Testis (tissue), 5 donors: ENCODE measurements around the gene BCL6. TPM values are rescaled to one million over a fixed set of nuclear protein-coding genes. Genes with fewer than 3 reads are reported as not detected.

Source experiments
- DNase-seq: peaks from one replicate; pipeline ENCODE4 v3.0.0-alpha.2; 2019
- H3K27ac ChIP-seq, 2 donors: fragments of 200-600 bp; sonication (generic); one replicate each; pipeline ENCODE4 v1.5.1; 2019
- H3K27me3 ChIP-seq: fragments of 200-600 bp; sonication (generic); one replicate; pipeline ENCODE4 v1.5.1; 2019
- H3K36me3 ChIP-seq: fragments of 200-600 bp; sonication (generic); one replicate; pipeline ENCODE4 v1.5.1; 2017; ENCODE audit warnings: low read depth; ENCODE audit errors: missing control alignments
- H3K4me1 ChIP-seq: fragments of 200-600 bp; sonication (generic); one replicate; pipeline ENCODE4 v1.5.1; 2019
- H3K4me3 ChIP-seq, 2 donors: fragments of 200-600 bp; sonication (generic); one replicate each; pipeline ENCODE4 v1.5.1; 2017 to 2019
- H3K9me3 ChIP-seq: fragments of 200-600 bp; sonication (generic); one replicate; pipeline ENCODE4 v1.5.1; 2017
- POLR2A ChIP-seq: fragments of 450-650 bp; IDR thresholded peaks from one replicate; pipeline ENCODE4 v1.6.1; 2017; ENCODE audit warnings: antibody characterized with exemption, mild to moderate bottlenecking, moderate library complexity
- WGBS, 2 donors: methylation state at CpG; one replicate each; pipeline ENCODE4 v1.1.5; 2018; 5-methylcytosine and 5-hydroxymethylcytosine counted together
- intact Hi-C: fragments of 100-400 bp; cut with DNase I; formaldehyde crosslinking; loops from one replicate; pipeline ENCODE4 v1.15.1; 2023; ENCODE audit warnings: low total_unique reads
- long read RNA-seq, 2 donors: transcript quantifications; one replicate each; lab custom pipeline, GENCODE V29; 2026
- polyA plus RNA-seq: library from polyadenylated mRNA; stranded (reverse); fragments of 350-450 nt; fragmentation: Illumina TruSeq; extraction: RNeasy Lipid Tissue Mini Kit (QIAGEN cat#74804); gene quantifications from one replicate; pipeline ENCODE4 v1.2.3, GENCODE V29; 2014; ENCODE audit warnings: low read depth, low replicate concordance; ENCODE audit not compliant: insufficient read depth
- total RNA-seq, 2 donors: library from RNA; depleted of rRNA; stranded (reverse); fragments of >200 nt; gene quantifications; one replicate each; pipeline ENCODE4 v1.2.3, GENCODE V29; 2016
- TF ChIP-seq, protein P1 (sequence below), 3 experiments: fragments of 450-650 bp in 2 of 3; fragments of 200-600 bp in 1 of 3; sonication (generic) in 1 of 3; IDR thresholded peaks; one replicate each; pipeline ENCODE4 v1.5.1; 2016 to 2019; ENCODE audit warnings: antibody characterized with exemption in 3 of 3, mild to moderate bottlenecking in 2 of 3, moderate library complexity in 1 of 3

The BCL6 gene
- total RNA-seq: 10 to 100 TPM; 74.0 to 86.6 TPM
- 34.5 TPM for polyA plus RNA-seq
- long read RNA-seq, donor 1, partial matches to known transcripts: 6 of 7 reads
- long read RNA-seq, donor 1, other reads (novel, unspliced or antisense): 0 of 7 reads
- long read RNA-seq, donor 2, partial matches to known transcripts: 0 of 1 reads
- long read RNA-seq, donor 2, other reads (novel, unspliced or antisense): 0 of 1 reads

DNA sequence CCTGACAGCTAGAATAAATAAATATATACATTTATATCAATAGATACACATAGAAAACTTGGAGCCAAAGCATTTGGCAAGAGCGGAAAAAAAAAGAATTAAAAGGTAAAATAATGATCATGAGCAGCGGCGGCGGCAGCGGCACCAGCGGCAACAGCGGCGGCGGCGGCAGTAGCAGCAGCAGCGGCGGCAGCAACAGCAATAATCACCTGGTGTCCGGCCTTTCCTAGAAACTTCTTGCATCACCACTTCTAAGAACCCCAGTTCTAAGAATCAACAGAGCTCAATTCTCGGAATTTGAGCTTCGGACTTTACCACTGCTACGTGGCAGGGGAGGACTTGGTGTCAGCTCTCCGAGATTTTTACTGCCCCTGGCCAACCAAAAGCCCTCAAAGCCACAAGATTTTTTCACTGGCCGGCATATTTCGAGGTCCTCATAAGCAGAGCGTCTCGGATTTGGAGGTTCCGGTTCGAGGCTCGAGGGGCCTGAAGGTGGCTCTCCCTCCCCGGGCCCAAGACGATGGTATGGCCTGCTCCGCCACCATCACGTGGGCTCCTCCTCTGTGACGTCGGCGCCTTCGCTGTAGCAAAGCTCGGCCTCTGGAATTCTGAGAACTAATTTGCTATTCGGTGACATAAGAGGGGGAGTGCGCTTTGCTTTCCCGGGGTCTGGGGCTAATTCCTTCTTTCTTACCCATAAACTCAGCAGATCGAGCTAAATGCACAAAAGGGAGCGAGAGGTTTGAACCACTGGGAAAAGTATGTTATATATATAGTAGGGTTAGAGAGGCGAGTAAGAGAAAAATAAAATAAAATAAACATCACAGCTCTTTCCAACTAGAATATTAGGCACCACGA lies at the start of gene BCL6:
Gene BCL6, minus strand, starts transcription at position 268 of the 858 bp plus-strand sequence. CDS start 11,775 bp downstream, outside the sequence.
- Histone ChIP-seq H3K27ac (peak within 1 kb of the TSS; percentile 97), H3K9me3 (no peaks in the 10 kb centered on the region), H3K27me3 (no peaks in the 10 kb centered on the region), H3K4me1 (peaks cover 26% of the 10 kb centered on the region), H3K4me3 (peak within 1 kb of the TSS; percentile 78 to 87), H3K36me3 (no peaks in the 10 kb centered on the region)
- peak; percentile 98 for TF ChIP-seq POLR2A
- TF ChIP-seq, protein P1, sequence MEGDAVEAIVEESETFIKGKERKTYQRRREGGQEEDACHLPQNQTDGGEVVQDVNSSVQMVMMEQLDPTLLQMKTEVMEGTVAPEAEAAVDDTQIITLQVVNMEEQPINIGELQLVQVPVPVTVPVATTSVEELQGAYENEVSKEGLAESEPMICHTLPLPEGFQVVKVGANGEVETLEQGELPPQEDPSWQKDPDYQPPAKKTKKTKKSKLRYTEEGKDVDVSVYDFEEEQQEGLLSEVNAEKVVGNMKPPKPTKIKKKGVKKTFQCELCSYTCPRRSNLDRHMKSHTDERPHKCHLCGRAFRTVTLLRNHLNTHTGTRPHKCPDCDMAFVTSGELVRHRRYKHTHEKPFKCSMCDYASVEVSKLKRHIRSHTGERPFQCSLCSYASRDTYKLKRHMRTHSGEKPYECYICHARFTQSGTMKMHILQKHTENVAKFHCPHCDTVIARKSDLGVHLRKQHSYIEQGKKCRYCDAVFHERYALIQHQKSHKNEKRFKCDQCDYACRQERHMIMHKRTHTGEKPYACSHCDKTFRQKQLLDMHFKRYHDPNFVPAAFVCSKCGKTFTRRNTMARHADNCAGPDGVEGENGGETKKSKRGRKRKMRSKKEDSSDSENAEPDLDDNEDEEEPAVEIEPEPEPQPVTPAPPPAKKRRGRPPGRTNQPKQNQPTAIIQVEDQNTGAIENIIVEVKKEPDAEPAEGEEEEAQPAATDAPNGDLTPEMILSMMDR (IDR thresholded peaks at IDR 0.05): peak in 1 of 3 experiments; percentile 23
- peak; percentile 96 for DNase-seq
- WGBS, 2 donors: 0% methylated on average over 37 to 40 of the region's 40 CpGs
- intact Hi-C loops: loop anchor here (10.0 kb wide), 3 partner anchors 329 to 1399 kb away; no protein-coding TSS in a partner anchor

DNA sequence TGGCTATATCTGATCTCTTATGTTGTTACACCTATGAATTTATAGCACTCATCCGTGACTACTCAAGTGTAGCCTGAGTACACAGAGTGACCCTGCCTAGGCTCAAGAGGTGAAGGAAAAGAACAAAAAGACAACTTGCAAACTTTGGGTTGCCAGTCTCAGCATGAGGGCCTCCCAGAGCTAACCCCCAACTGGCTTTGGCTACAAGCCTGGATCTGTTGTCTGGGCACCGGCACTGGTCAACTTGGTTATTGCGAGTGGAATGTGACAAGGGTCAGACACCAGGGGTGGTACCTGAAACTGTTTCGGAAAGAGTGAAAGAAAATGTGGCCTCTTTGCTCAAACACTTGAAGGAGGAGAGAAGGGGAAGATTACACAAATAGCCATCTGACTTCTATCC lies 49.5 kb upstream of the BCL6 start:
- H3K4me1 ChIP-seq: no peaks in the 10 kb centered on the region
- H3K4me3 ChIP-seq: no peak overlapping the region
- DNase-seq: no peak
- intact Hi-C loops: no loop called here
- no peak overlapping the region for H3K27ac ChIP-seq
- no peaks in the 10 kb centered on the region for H3K27me3 ChIP-seq
- WGBS, 2 donors: 92 to 98% methylated on average over 4 of the region's 4 CpGs
- TF ChIP-seq, protein P1 (IDR thresholded peaks at IDR 0.05): no peak
- TF ChIP-seq POLR2A: no peak
- no peaks in the 10 kb centered on the region for H3K9me3 ChIP-seq
- H3K36me3 ChIP-seq: no peaks in the 10 kb centered on the region

DNA sequence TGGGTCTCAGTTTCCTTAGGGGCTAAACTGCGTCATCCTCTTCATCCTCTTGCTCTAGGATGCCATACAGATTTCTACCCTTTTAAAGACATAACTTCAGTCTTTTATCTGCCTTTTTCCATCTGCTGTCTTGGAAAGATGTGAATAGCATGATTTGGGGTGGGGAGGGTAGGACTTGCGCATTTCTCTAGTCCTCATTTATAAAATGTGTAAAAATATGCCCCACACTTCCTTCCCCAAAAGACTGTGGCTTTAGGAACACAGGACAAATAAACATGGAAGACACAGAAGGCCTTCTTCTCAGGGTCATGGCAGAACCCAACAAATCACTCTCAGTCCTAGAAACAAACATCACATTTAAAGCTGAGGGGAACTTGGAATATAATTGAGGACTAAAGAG lies 48.4 kb upstream of the BCL6 start:
- WGBS, 2 donors: 89 to 96% methylated on average over 2 of the region's 2 CpGs
- Histone ChIP-seq H3K27me3 (no peaks in the 10 kb centered on the region), H3K36me3 (no peaks in the 10 kb centered on the region), H3K4me1 (no peaks in the 10 kb centered on the region), H3K4me3 (no peak overlapping the region), H3K27ac (no peak overlapping the region), H3K9me3 (no peaks in the 10 kb centered on the region)
- DNase-seq: no peak
- TF ChIP-seq, protein P1 (IDR thresholded peaks at IDR 0.05): no peak
- no peak for TF ChIP-seq POLR2A
- intact Hi-C loops: no loop called here

DNA sequence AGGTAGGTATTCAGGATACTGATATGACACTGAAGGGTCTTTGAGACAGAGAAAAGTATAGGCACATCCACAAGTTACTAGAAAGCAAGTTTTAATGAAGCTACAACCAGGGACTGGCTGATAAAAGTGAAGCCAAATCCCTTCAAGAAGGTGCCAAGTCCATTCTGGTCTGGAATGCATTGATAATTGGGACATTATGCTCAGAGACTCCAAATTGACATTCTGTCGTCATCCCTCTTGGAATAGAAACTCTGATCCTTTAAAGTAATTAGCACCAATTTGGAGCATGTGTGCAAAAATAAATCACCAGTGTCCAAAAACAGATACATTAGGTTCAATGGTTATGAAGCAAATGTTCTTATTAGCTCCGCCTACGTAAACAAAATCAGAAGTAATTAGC lies 47.3 kb upstream of the BCL6 start:
- Histone ChIP-seq H3K4me3 (no peak overlapping the region), H3K4me1 (no peaks in the 10 kb centered on the region), H3K27me3 (no peaks in the 10 kb centered on the region), H3K9me3 (no peaks in the 10 kb centered on the region), H3K36me3 (no peaks in the 10 kb centered on the region), H3K27ac (no peak overlapping the region)
- TF ChIP-seq, protein P1 (IDR thresholded peaks at IDR 0.05): no peak
- no peak for TF ChIP-seq POLR2A
- DNase-seq: no peak
- intact Hi-C loops: no loop called here
- WGBS, 2 donors: 63 to 74% methylated on average over 3 of the region's 3 CpGs
